ENCODE results near the gene PLCB1. TPM values are rescaled to one million over a fixed set of nuclear protein-coding genes. Genes with fewer than 3 reads are reported as not detected.

PLCB1 gene
- total RNA-seq, 4 donors from 2014 or later = 13.5 to 110 (median 30.4) TPM

GRCh38 chr20:8646033-8646441 is 514.0 kb downstream of the PLCB1 start:
- H3K27me3 ChIP-seq = no peaks in the 10 kb centered on the region
- H3K36me3 ChIP-seq = no peaks in the 10 kb centered on the region
- H3K4me3 ChIP-seq = no peak overlapping the region
- peaks cover 0 to 5% of the 10 kb centered on the region in 2 donors for H3K4me1 ChIP-seq
- no peak for DNase-seq
- peak overlapping the region; percentile 7 to 57 for H3K27ac ChIP-seq
- intact Hi-C loops (cut with DNase I; ENCODE audit: low total_unique reads) = no loop called here
- no peaks in the 10 kb centered on the region for H3K9me3 ChIP-seq
- no peak for TF ChIP-seq POLR2A (IDR thresholded peaks at IDR 0.05)
- no peak for TF ChIP-seq CTCF (IDR thresholded peaks at IDR 0.05)

- Histone ChIP-seq H3K27me3 (no peaks in the 10 kb centered on the region), H3K4me1 (peaks cover 0 to 5% of the 10 kb centered on the region in 2 donors), H3K36me3 (no peaks in the 10 kb centered on the region), H3K4me3 (no peak overlapping the region), H3K9me3 (no peaks in the 10 kb centered on the region), H3K27ac (peak overlapping the region; percentile 7 to 57)
- intact Hi-C loops (cut with DNase I; ENCODE audit: low total_unique reads) = no loop called here
- TF ChIP-seq CTCF (IDR thresholded peaks at IDR 0.05) (no peak), POLR2A (IDR thresholded peaks at IDR 0.05) (no peak)
- DNase-seq = no peak
Measured at GRCh38 chr20:8646716-8647115, 514.6 kb downstream of the PLCB1 start.

- peaks cover 0 to 5% of the 10 kb centered on the region in 2 donors for H3K4me1 ChIP-seq
- no peaks in the 10 kb centered on the region for H3K36me3 ChIP-seq
- H3K27ac ChIP-seq = peak overlapping the region; percentile 60 to 66
- H3K4me3 ChIP-seq = no peak overlapping the region
- intact Hi-C loops (cut with DNase I; ENCODE audit: low total_unique reads) = no loop called here
- peak; percentile 43 to 55 for DNase-seq
- H3K9me3 ChIP-seq = no peaks in the 10 kb centered on the region
- TF ChIP-seq CTCF (IDR thresholded peaks at IDR 0.05) = no peak
- no peak for TF ChIP-seq POLR2A (IDR thresholded peaks at IDR 0.05)
- no peaks in the 10 kb centered on the region for H3K27me3 ChIP-seq
Measured at GRCh38 chr20:8647961-8648441, 515.9 kb downstream of the PLCB1 start.

- no peaks in the 10 kb centered on the region for H3K36me3 ChIP-seq
- peak overlapping the region; percentile 60 to 66 for H3K27ac ChIP-seq
- H3K9me3 ChIP-seq = no peaks in the 10 kb centered on the region
- H3K4me1 ChIP-seq = peaks cover 0 to 5% of the 10 kb centered on the region in 2 donors
- TF ChIP-seq CTCF (IDR thresholded peaks at IDR 0.05) (no peak), POLR2A (IDR thresholded peaks at IDR 0.05) (no peak)
- no peak overlapping the region for H3K4me3 ChIP-seq
- H3K27me3 ChIP-seq = no peaks in the 10 kb centered on the region
- intact Hi-C loops (cut with DNase I; ENCODE audit: low total_unique reads) = no loop called here
- DNase-seq = no peak
Measured at GRCh38 chr20:8648466-8648865, 516.4 kb downstream of the PLCB1 start.

- intact Hi-C loops (cut with DNase I; ENCODE audit: low total_unique reads) = no loop called here
- Histone ChIP-seq H3K9me3 (no peaks in the 10 kb centered on the region), H3K4me3 (no peak overlapping the region), H3K27ac (no peak overlapping the region), H3K27me3 (peaks cover 0 to 5% of the 10 kb centered on the region in 2 donors), H3K4me1 (peaks cover 0 to 2% of the 10 kb centered on the region in 2 donors), H3K36me3 (no peaks in the 10 kb centered on the region)
- no peak for DNase-seq
- TF ChIP-seq POLR2A (IDR thresholded peaks at IDR 0.05) (no peak), CTCF (IDR thresholded peaks at IDR 0.05) (no peak)
Measured at GRCh38 chr20:8652396-8652795, 520.3 kb downstream of the PLCB1 start.

Data from uterus (tissue), 4 donors.